Stimulated activated CD4-positive, alpha-beta T cell treated with anti-CD3 and anti-CD28 coated beads, TNF-alpha, amount 100 ng/mL, for 48 hours (primary cell): ENCODE data around the gene ALDH18A1.
"Not testable (repeated sequence)": the region's sequence is repeated elsewhere in the genome, so short reads cannot be mapped to it uniquely, and the experiment has no call there.

Experiments
- DNase-seq, 3 donors: peaks; one replicate each; pipeline ENCODE4 v3.0.0-alpha.2; 2020; ENCODE audit warnings: low read depth in 3 of 3

Gene ALDH18A1

GRCh38 chr10:95656291-95657164 lies at the start of gene ALDH18A1:
Gene ALDH18A1, minus strand, starts transcription at chr10:95656711. Its CDS starts 3,334 bp downstream, at chr10:95653377.
- peak; percentile 81 to 87 (median 82) for DNase-seq

GRCh38 chr10:95698415-95698814 lies 41.9 kb upstream of the ALDH18A1 start:
- DNase-seq = no peak

GRCh38 chr10:95697429-95697828 lies 40.9 kb upstream of the ALDH18A1 start:
- no peak for DNase-seq

GRCh38 chr10:95694665-95695064 lies 38.2 kb upstream of the ALDH18A1 start:
- DNase-seq = no peak

GRCh38 chr10:95693668-95694534 lies 37.4 kb upstream of the ALDH18A1 start, which contains the start of gene TCTN3:
Gene TCTN3, minus strand, starts transcription at chr10:95693927. Its CDS starts 28 bp downstream, at chr10:95693899.
- peak; percentile 91 to 94 (median 94) for DNase-seq

- DNase-seq = no peak
Measured at GRCh38 chr10:95693071-95693667, 36.7 kb upstream of the ALDH18A1 start.

- DNase-seq = no peak
Measured at GRCh38 chr10:95691281-95691680, 34.8 kb upstream of the ALDH18A1 start.

GRCh38 chr10:95688648-95689047 lies 32.1 kb upstream of the ALDH18A1 start:
- DNase-seq = no peak

GRCh38 chr10:95683966-95684365 lies 27.5 kb upstream of the ALDH18A1 start:
- no peak for DNase-seq

- no peak for DNase-seq
Measured at GRCh38 chr10:95675403-95676116, 19.0 kb upstream of the ALDH18A1 start.

GRCh38 chr10:95674643-95675042 lies 18.1 kb upstream of the ALDH18A1 start:
- DNase-seq = no peak

- DNase-seq = not testable (repeated sequence)
Measured at GRCh38 chr10:95672641-95673040, 16.1 kb upstream of the ALDH18A1 start.

GRCh38 chr10:95664543-95664942 lies 8.0 kb upstream of the ALDH18A1 start:
- DNase-seq = no peak

GRCh38 chr10:95663496-95663895 lies 7.0 kb upstream of the ALDH18A1 start:
- no peak for DNase-seq

- no peak for DNase-seq
Measured at GRCh38 chr10:95661818-95662217, 5.3 kb upstream of the ALDH18A1 start.

GRCh38 chr10:95660283-95660682 lies 3.8 kb upstream of the ALDH18A1 start:
- DNase-seq = no peak

GRCh38 chr10:95657250-95657649 lies 739 bp upstream of the ALDH18A1 start:
- DNase-seq = no peak

GRCh38 chr10:95655571-95656290 lies 780 bp downstream of the ALDH18A1 start:
- peak in 2 of 3 donors; percentile 3 to 13 for DNase-seq

GRCh38 chr10:95653895-95654294 lies 2.6 kb downstream of the ALDH18A1 start:
- DNase-seq = no peak

- DNase-seq = no peak
Measured at GRCh38 chr10:95651346-95652060, 5.0 kb downstream of the ALDH18A1 start.
